HepG2 (cell line): Measurements from ENCODE around the gene PDZD7. TPM values are rescaled to one million over a fixed set of nuclear protein-coding genes. Genes with fewer than 3 reads are reported as not detected.
A peak's percentile ranks its signal among the peaks of the same experiment; 100 is the strongest.

ENCODE experiments used
- AGO1 ChIP-seq: fragments of 200-400 bp; formaldehyde crosslinking; IDR thresholded peaks from 2 replicates; pipeline ENCODE4 v1.6.1; 2017; ENCODE audit warnings: mild to moderate bottlenecking, low read depth, low read length, moderate library complexity; ENCODE audit not compliant: poor library complexity, severe bottlenecking
- IRX3 ChIP-seq: sonication (generic); formaldehyde crosslinking; IDR thresholded peaks from 2 replicates; pipeline ENCODE4 v1.8.1; 2023; ENCODE audit warnings: mild to moderate bottlenecking, low read depth, missing genetic modification reagents, borderline replicate concordance
- JDP2 ChIP-seq: sonication (generic); formaldehyde crosslinking; IDR thresholded peaks from 2 replicates; pipeline ENCODE4 v1.8.1; 2022; ENCODE audit warnings: missing genetic modification reagents, borderline replicate concordance
- KDM4B ChIP-seq: sonication (generic); formaldehyde crosslinking; IDR thresholded peaks from 2 replicates; pipeline ENCODE4 v1.4.0; 2020; ENCODE audit warnings: missing genetic modification reagents
- KDM6A ChIP-seq: IDR thresholded peaks from 2 replicates; pipeline ENCODE4 v1.6.1; 2016; ENCODE audit warnings: low read depth
- MIER3 ChIP-seq: IDR thresholded peaks from 2 replicates; pipeline ENCODE4 v1.6.1; 2016; ENCODE audit warnings: missing compliant biosample characterization, borderline replicate concordance
- MIXL1 ChIP-seq: IDR thresholded peaks from 2 replicates; pipeline ENCODE4 v1.6.1; 2016
- PHF8 ChIP-seq: sonication (generic); formaldehyde crosslinking; IDR thresholded peaks from 2 replicates; pipeline ENCODE4 v1.5.0; 2020; ENCODE audit warnings: missing genetic modification reagents
- RARG ChIP-seq: sonication (generic); formaldehyde crosslinking; IDR thresholded peaks from 2 replicates; pipeline ENCODE4 v1.4.0; 2020; ENCODE audit warnings: low read depth, mild to moderate bottlenecking, missing genetic modification reagents
- RBFOX2 ChIP-seq: fragments of 200-400 bp; formaldehyde crosslinking; IDR thresholded peaks from 2 replicates; pipeline ENCODE4 v1.6.1; 2017; ENCODE audit warnings: low read depth, mild to moderate bottlenecking, low read length
- SIN3A ChIP-seq: IDR thresholded peaks from 2 replicates; pipeline ENCODE4 v1.6.1; 2011; ENCODE audit warnings: low read depth, mild to moderate bottlenecking, control low read depth, low read length, borderline replicate concordance
- SKI ChIP-seq: fragments of 450-650 bp; IDR thresholded peaks from one replicate; pipeline ENCODE4 v1.6.1; 2018; ENCODE audit warnings: mild to moderate bottlenecking; ENCODE audit not compliant: partially characterized antibody
- SNRNP70 ChIP-seq: fragments of 200-400 bp; formaldehyde crosslinking; IDR thresholded peaks from 2 replicates; pipeline ENCODE4 v1.6.1; 2017; ENCODE audit warnings: mild to moderate bottlenecking, low read depth, low read length, moderate library complexity
- TBX3 ChIP-seq: fragments of 450-650 bp; IDR thresholded peaks from 2 replicates; pipeline ENCODE4 v1.6.1; 2017; ENCODE audit warnings: antibody characterized with exemption, mild to moderate bottlenecking, inconsistent platforms, borderline replicate concordance
- ZBTB20 ChIP-seq: sonication (generic); formaldehyde crosslinking; IDR thresholded peaks from 2 replicates; pipeline ENCODE4 v1.8.1; 2023; ENCODE audit warnings: missing genetic modification reagents, low read depth, mild to moderate bottlenecking, borderline replicate concordance
- ZC3H13 ChIP-seq: sonication (generic); formaldehyde crosslinking; IDR thresholded peaks from 2 replicates; pipeline ENCODE4 v1.8.1; 2023; ENCODE audit warnings: mild to moderate bottlenecking, missing genetic modification reagents, moderate library complexity
- ZFP62 ChIP-seq: sonication (generic); formaldehyde crosslinking; IDR thresholded peaks from 2 replicates; pipeline ENCODE4 v1.4.0; 2020; ENCODE audit warnings: missing genetic modification reagents
- ZNF12 ChIP-seq: sonication (generic); formaldehyde crosslinking; IDR thresholded peaks from 2 replicates; pipeline ENCODE4 v1.5.0; 2020; ENCODE audit warnings: missing genetic modification reagents
- ZNF614 ChIP-seq: IDR thresholded peaks from 2 replicates; pipeline ENCODE4 v1.6.1; 2018; ENCODE audit warnings: missing biosample characterization, missing genetic modification reagents, inconsistent platforms, borderline replicate concordance
- polyA plus RNA-seq, 8 experiments: library from polyadenylated mRNA; depleted of rRNA in 3 of 8; stranded (reverse) in 7 of 8; unstranded in 1 of 8; fragments of >200 nt; fragmentation: Illumina TruSeq in 4 of 8; extraction: Trizol in 4 of 8; gene quantifications; 2 replicates each; pipeline versions ENCODE4 v1.2.1 to v1.2.3, GENCODE V29; 2011 to 2016; ENCODE audit warnings: low read depth in 4 of 8, missing spikeins in 1 of 8, mixed read lengths in 1 of 8; ENCODE audit not compliant: insufficient read depth in 1 of 8
- total RNA-seq, 5 experiments: library from RNA; depleted of rRNA; stranded (reverse); fragments of >200 nt; fragmentation: Illumina TruSeq; extraction: Trizol; gene quantifications; 2 replicates each; pipeline ENCODE4 v1.2.3, GENCODE V29; 2016; ENCODE audit warnings: low read depth in 1 of 5
- TF ChIP-seq, protein P1 (sequence below): sonication (generic); formaldehyde crosslinking; IDR thresholded peaks from 2 replicates; pipeline ENCODE4 v1.4.0; 2020; ENCODE audit warnings: mild to moderate bottlenecking, missing genetic modification reagents
- TF ChIP-seq, protein P2 (sequence below): sonication (generic); formaldehyde crosslinking; IDR thresholded peaks from 2 replicates; pipeline ENCODE4 v1.4.0; 2020; ENCODE audit warnings: mild to moderate bottlenecking, missing genetic modification reagents
- TF ChIP-seq, protein P3 (sequence below): sonication (generic); formaldehyde crosslinking; IDR thresholded peaks from 2 replicates; pipeline ENCODE4 v1.8.1; 2023; ENCODE audit warnings: mild to moderate bottlenecking, missing genetic modification reagents

PDZD7 gene
- total and polyA plus RNA-seq, 2 of the 13 experiments (the other 11 are each of a cell fraction or from before 2014, with no cell fraction given) = 0.58 to 0.73 TPM

DNA sequence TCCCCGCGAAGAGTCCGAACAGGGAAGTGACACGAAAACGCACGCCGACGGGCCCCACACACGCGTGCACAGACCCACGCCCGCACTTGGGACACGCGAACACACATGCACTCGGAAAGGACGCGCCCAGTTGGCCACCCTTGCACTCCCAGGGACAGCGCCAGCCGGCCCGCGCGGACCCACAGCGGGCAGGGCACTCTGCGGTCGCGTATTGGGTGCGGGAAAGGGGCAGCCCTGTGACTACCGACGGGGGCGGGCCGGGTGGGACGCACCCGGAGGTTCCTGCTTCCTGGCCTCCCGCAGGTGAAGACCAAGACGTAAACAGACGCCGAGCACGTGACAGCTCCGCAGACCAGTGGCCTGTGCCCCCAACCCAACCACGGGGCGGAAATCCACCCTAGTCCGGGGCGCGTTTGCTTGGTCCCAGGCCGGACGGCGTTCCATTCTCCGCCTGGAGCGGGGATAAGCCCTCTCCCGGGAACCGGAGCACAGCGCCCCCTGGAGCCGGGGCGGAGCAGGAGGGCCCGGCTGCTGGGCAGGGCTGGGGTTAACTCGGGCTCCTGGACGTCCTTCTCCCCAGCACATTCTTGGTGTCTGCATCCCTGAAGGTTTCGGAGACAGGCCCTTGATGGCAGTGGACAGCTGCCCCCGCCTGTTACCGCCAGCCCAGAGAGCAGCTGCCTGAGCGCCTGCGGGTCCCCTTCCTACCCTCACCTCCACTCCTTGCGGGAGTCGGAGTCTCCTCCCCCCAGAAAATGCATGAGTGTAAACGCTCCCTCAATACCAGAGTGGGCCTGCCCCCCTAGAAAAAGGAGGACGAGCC, 33.4 kb downstream of the PDZD7 start (continued):
- TF ChIP-seq ZBTB20 (CRISPR knock-in tag) (no peak), MIXL1 (CRISPR knock-in tag) (peak; percentile 21; the same call in 1 of the 2 replicates), IRX3 (CRISPR knock-in tag) (0 out of 2 replicates have a peak, but pooled peaks have one; percentile 52), ZFP62 (CRISPR knock-in tag) (no peak), KDM6A (CRISPR knock-in tag) (0 out of 2 replicates have a peak, but pooled peaks have one; percentile 5), RBFOX2 (peak; percentile 80), MIER3 (CRISPR knock-in tag) (0 out of 2 replicates have a peak, but pooled peaks have one; percentile 40), SKI (no peak), TBX3 (no peak), RARG (CRISPR knock-in tag) (no peak), PHF8 (CRISPR knock-in tag) (peak; percentile 80), KDM4B (no peak), ZC3H13 (CRISPR knock-in tag) (0 out of 2 replicates have a peak, but pooled peaks have one; percentile 3), SIN3A (0 out of 2 replicates have a peak, but pooled peaks have one; percentile 40), AGO1 (peak; percentile 8), SNRNP70 (no peak), ZNF12 (CRISPR knock-in tag) (no peak), JDP2 (CRISPR knock-in tag) (no peak), ZNF614 (CRISPR knock-in tag) (peak; percentile 45; the same call in 1 of the 2 replicates)
- TF ChIP-seq, protein P1, sequence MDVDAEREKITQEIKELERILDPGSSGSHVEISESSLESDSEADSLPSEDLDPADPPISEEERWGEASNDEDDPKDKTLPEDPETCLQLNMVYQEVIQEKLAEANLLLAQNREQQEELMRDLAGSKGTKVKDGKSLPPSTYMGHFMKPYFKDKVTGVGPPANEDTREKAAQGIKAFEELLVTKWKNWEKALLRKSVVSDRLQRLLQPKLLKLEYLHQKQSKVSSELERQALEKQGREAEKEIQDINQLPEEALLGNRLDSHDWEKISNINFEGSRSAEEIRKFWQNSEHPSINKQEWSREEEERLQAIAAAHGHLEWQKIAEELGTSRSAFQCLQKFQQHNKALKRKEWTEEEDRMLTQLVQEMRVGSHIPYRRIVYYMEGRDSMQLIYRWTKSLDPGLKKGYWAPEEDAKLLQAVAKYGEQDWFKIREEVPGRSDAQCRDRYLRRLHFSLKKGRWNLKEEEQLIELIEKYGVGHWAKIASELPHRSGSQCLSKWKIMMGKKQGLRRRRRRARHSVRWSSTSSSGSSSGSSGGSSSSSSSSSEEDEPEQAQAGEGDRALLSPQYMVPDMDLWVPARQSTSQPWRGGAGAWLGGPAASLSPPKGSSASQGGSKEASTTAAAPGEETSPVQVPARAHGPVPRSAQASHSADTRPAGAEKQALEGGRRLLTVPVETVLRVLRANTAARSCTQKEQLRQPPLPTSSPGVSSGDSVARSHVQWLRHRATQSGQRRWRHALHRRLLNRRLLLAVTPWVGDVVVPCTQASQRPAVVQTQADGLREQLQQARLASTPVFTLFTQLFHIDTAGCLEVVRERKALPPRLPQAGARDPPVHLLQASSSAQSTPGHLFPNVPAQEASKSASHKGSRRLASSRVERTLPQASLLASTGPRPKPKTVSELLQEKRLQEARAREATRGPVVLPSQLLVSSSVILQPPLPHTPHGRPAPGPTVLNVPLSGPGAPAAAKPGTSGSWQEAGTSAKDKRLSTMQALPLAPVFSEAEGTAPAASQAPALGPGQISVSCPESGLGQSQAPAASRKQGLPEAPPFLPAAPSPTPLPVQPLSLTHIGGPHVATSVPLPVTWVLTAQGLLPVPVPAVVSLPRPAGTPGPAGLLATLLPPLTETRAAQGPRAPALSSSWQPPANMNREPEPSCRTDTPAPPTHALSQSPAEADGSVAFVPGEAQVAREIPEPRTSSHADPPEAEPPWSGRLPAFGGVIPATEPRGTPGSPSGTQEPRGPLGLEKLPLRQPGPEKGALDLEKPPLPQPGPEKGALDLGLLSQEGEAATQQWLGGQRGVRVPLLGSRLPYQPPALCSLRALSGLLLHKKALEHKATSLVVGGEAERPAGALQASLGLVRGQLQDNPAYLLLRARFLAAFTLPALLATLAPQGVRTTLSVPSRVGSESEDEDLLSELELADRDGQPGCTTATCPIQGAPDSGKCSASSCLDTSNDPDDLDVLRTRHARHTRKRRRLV (CRISPR knock-in tag) = 0 out of 2 replicates have a peak, but pooled peaks have one; percentile 25
- TF ChIP-seq, protein P2, sequence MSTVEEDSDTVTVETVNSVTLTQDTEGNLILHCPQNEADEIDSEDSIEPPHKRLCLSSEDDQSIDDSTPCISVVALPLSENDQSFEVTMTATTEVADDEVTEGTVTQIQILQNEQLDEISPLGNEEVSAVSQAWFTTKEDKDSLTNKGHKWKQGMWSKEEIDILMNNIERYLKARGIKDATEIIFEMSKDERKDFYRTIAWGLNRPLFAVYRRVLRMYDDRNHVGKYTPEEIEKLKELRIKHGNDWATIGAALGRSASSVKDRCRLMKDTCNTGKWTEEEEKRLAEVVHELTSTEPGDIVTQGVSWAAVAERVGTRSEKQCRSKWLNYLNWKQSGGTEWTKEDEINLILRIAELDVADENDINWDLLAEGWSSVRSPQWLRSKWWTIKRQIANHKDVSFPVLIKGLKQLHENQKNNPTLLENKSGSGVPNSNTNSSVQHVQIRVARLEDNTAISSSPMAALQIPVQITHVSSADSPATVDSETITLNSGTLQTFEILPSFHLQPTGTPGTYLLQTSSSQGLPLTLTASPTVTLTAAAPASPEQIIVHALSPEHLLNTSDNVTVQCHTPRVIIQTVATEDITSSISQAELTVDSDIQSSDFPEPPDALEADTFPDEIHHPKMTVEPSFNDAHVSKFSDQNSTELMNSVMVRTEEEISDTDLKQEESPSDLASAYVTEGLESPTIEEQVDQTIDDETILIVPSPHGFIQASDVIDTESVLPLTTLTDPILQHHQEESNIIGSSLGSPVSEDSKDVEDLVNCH (CRISPR knock-in tag) = no peak
- TF ChIP-seq, protein P3, sequence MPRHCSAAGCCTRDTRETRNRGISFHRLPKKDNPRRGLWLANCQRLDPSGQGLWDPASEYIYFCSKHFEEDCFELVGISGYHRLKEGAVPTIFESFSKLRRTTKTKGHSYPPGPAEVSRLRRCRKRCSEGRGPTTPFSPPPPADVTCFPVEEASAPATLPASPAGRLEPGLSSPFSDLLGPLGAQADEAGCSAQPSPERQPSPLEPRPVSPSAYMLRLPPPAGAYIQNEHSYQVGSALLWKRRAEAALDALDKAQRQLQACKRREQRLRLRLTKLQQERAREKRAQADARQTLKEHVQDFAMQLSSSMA (CRISPR knock-in tag) = no peak; the same call in 1 of the 2 replicates
